GM18907 (cell line): ENCODE measurements around the gene DNAJC13.

Experiments
- ATAC-seq: cut with Tn5 transposase; IDR thresholded peaks from one replicate; pipeline ENCODE4 v1.9.1; 2021; ENCODE audit warnings: mild to moderate bottlenecking, moderate library complexity; ENCODE audit not compliant: unreplicated experiment

Gene DNAJC13

GRCh38 chr3:132457286-132457685 lies 40.0 kb downstream of the DNAJC13 start:
- ATAC-seq, result no peak

GRCh38 chr3:132459551-132459950 lies 42.2 kb downstream of the DNAJC13 start:
- ATAC-seq, result no peak

- ATAC-seq, result no peak
Measured at GRCh38 chr3:132461544-132461943, 44.2 kb downstream of the DNAJC13 start.

GRCh38 chr3:132464066-132464465 lies 46.8 kb downstream of the DNAJC13 start:
- ATAC-seq, result no peak

- ATAC-seq, result no peak
Measured at GRCh38 chr3:132469326-132469725, 52.0 kb downstream of the DNAJC13 start.

- no peak for ATAC-seq
Measured at GRCh38 chr3:132486099-132486498, 68.8 kb downstream of the DNAJC13 start.

GRCh38 chr3:132488151-132488550 lies 70.8 kb downstream of the DNAJC13 start:
- ATAC-seq, result no peak

GRCh38 chr3:132499071-132499470 lies 81.8 kb downstream of the DNAJC13 start:
- ATAC-seq, result no peak

GRCh38 chr3:132503559-132503958 lies 86.3 kb downstream of the DNAJC13 start:
- no peak for ATAC-seq

GRCh38 chr3:132504375-132504933 lies 87.2 kb downstream of the DNAJC13 start:
- ATAC-seq, result no peak

GRCh38 chr3:132507657-132508056 lies 90.4 kb downstream of the DNAJC13 start:
- no peak for ATAC-seq

GRCh38 chr3:132509096-132509495 lies 91.8 kb downstream of the DNAJC13 start:
- ATAC-seq, result no peak

- no peak for ATAC-seq
Measured at GRCh38 chr3:132509506-132509905, 92.2 kb downstream of the DNAJC13 start.

- ATAC-seq, result no peak
Measured at GRCh38 chr3:132513057-132513456, 95.8 kb downstream of the DNAJC13 start.

GRCh38 chr3:132517311-132517710 lies 100.0 kb downstream of the DNAJC13 start:
- no peak for ATAC-seq

GRCh38 chr3:132519914-132520313 lies 102.6 kb downstream of the DNAJC13 start:
- ATAC-seq, result no peak

GRCh38 chr3:132521901-132522300 lies 104.6 kb downstream of the DNAJC13 start:
- no peak for ATAC-seq

- peak; percentile 92 for ATAC-seq
Measured at GRCh38 chr3:132522353-132522752, 105.1 kb downstream of the DNAJC13 start.

- ATAC-seq, result no peak
Measured at GRCh38 chr3:132530624-132531023, 113.3 kb downstream of the DNAJC13 start.

GRCh38 chr3:132535575-132536441 lies 118.5 kb downstream of the DNAJC13 start:
- ATAC-seq, result no peak

GRCh38 chr3:132536442-132537153 lies 119.3 kb downstream of the DNAJC13 start:
- no peak for ATAC-seq

- ATAC-seq, result no peak
Measured at GRCh38 chr3:132537297-132537696, 120.0 kb downstream of the DNAJC13 start.
